ENCODE results near the gene AGFG2. TPM values are rescaled to one million over a fixed set of nuclear protein-coding genes. Genes with fewer than 3 reads are reported as not detected.

AGFG2 gene
- total and polyA plus RNA-seq, 2 of the 4 experiments (the other 2 are of a cell fraction): 3.0 to 10.0 TPM

- H3K23ac ChIP-seq (ENCODE audit: low read depth, low read length): no peak overlapping the region
- H3K79me1 ChIP-seq (ENCODE audit: low read depth in 1 of 2, low read length in 2 of 2): no peaks in the 10 kb centered on the region
- ChIA-PET POLR2A (ENCODE audit: unreplicated experiment) (no interaction called here), CTCF (no interaction called here)
- no peak overlapping the region for H2AK9ac ChIP-seq (replicated peaks; ENCODE audit: low read depth, low read length, poor library complexity)
- no peak overlapping the region for H3K4me3 ChIP-seq (ENCODE audit: insufficient read depth, low read depth, low read length)
- no peaks in the 10 kb centered on the region for H3K36me3 ChIP-seq (ENCODE audit: control insufficient read depth, insufficient read depth, low read length)
- no peak overlapping the region; the same call in 1 of the 2 replicates for H2AK5ac ChIP-seq (ENCODE audit: low read depth, low read length)
- H3K18ac ChIP-seq (ENCODE audit: low read depth, low read length): no peak overlapping the region
- H3K4ac ChIP-seq (ENCODE audit: low read depth, low read length): no peak overlapping the region
- dilution Hi-C loops (cut with HindIII; ENCODE audit: low sequenced_read_pairs, unreplicated experiment) (no loop called here), intact Hi-C loops (cut with micrococcal nuclease) (no loop called here), in situ Hi-C loops (cut with MboI; ENCODE audit: low sequenced_read_pairs) (no loop called here)
- H4K91ac ChIP-seq (ENCODE audit: insufficient read depth, low read depth, low read length): no peak overlapping the region
- peaks cover 2% of the 10 kb centered on the region for H3K27me3 ChIP-seq (ENCODE audit: control insufficient read depth, insufficient read depth, low read length)
- ATAC-seq (ENCODE audit: low read depth): no peak
- no peak overlapping the region for H2BK120ac ChIP-seq (ENCODE audit: low read depth, low read length)
- no peaks in the 10 kb centered on the region for H4K20me1 ChIP-seq (ENCODE audit: insufficient read depth, low read length)
- H3K9me3 ChIP-seq (ENCODE audit: control insufficient read depth, insufficient read depth, low read length): no peaks in the 10 kb centered on the region
- H2BK5ac ChIP-seq (ENCODE audit: low read depth, low read length, poor library complexity, severe bottlenecking): no peak overlapping the region
- no peak overlapping the region for H2AFZ ChIP-seq (replicated peaks; ENCODE audit: low read length, poor library complexity)
- H3K9me1 ChIP-seq (ENCODE audit: insufficient read depth, low read length): peaks cover 9% of the 10 kb centered on the region; the same call in 1 of the 2 replicates
- H3K4me2 ChIP-seq (ENCODE audit: low read depth, low read length): no peak overlapping the region
- no peak for TF ChIP-seq CEBPB (IDR thresholded peaks at IDR 0.05; ENCODE audit: low read depth, low read length)
- no peak for TF ChIP-seq SMC3 (IDR thresholded peaks at IDR 0.05; ENCODE audit: low read depth, low read length)
- TF ChIP-seq RCOR1 (IDR thresholded peaks at IDR 0.05; ENCODE audit: insufficient replicate concordance, low read length): no peak
- TF ChIP-seq ELK1 (IDR thresholded peaks at IDR 0.05; ENCODE audit: borderline replicate concordance, low read depth, low read length): no peak
- TF ChIP-seq RFX5 (IDR thresholded peaks at IDR 0.05; ENCODE audit: low read depth, low read length): no peak
- no peak for TF ChIP-seq MAFK (IDR thresholded peaks at IDR 0.05; ENCODE audit: low read depth, low read length)
- TF ChIP-seq POLR2A (IDR thresholded peaks at IDR 0.05; ENCODE audit: low read depth, low read length): no peak
- no peak for TF ChIP-seq USF2 (IDR thresholded peaks at IDR 0.05; ENCODE audit: low read depth, low read length)
- no peak for TF ChIP-seq CHD1 (IDR thresholded peaks at IDR 0.05; ENCODE audit: low read depth, low read length)
- no peak for TF ChIP-seq CTCF (conservative IDR thresholded peaks at IDR 0.05; ENCODE audit: low read depth, low read length)
- no peak for TF ChIP-seq MAZ (IDR thresholded peaks at IDR 0.05; ENCODE audit: borderline replicate concordance, low read depth, low read length)
- TF ChIP-seq BHLHE40 (IDR thresholded peaks at IDR 0.05; ENCODE audit: low read depth, low read length): no peak
- TF ChIP-seq RAD21 (IDR thresholded peaks at IDR 0.05; ENCODE audit: low read length): no peak
- no peak for TF ChIP-seq NFE2L2 (IDR thresholded peaks at IDR 0.05; ENCODE audit: low read depth, low read length)
- no peak for TF ChIP-seq MXI1 (IDR thresholded peaks at IDR 0.05; ENCODE audit: borderline replicate concordance, low read depth, low read length)
- 90% methylated on average over 2 of the region's 9 CpGs; no CpG with 5 or more reads in 1 of the 2 experiments for WGBS, 2 experiments (ENCODE audit: extremely low coverage in 2 of 2, insufficient read length in 1 of 2)
- no peak overlapping the region for H4K5ac ChIP-seq (ENCODE audit: low read depth, low read length)
- no peak overlapping the region for H3K9ac ChIP-seq (ENCODE audit: low read depth, low read length)
- no peak overlapping the region for H3K14ac ChIP-seq (replicated peaks; ENCODE audit: low read depth, low read length)
- H3K27ac ChIP-seq (ENCODE audit: insufficient read depth, low read length): no peak overlapping the region
- no TSS peak for BruUV-seq (replicated peaks)
- no peak overlapping the region for H3K56ac ChIP-seq (ENCODE audit: extremely low read depth, insufficient read depth, low read length)
- no peak overlapping the region; the same call in 2 of the 3 replicates for H2BK15ac ChIP-seq (ENCODE audit: low read depth, low read length)
- H3K4me1 ChIP-seq (ENCODE audit: control insufficient read depth, insufficient read depth, low read length): peaks cover 3% of the 10 kb centered on the region; the same call in 1 of the 2 replicates
- DNase-seq: no peak
- no peak overlapping the region for H4K8ac ChIP-seq (ENCODE audit: low read depth in 2 of 2, low read length in 2 of 2)
- H2BK20ac ChIP-seq (ENCODE audit: low read depth, low read length): 0 out of 2 replicates have a peak overlapping the region, but pooled peaks have one; percentile 14
These were observed 34.0 kb upstream of the AGFG2 start for GRCh38 chr7:100504887-100505611.
